Germinal center (tissue), 1 donor: ENCODE measurements around the gene TCF4.
A peak's percentile ranks its signal among the peaks of the same experiment; 100 is the strongest.
"Not testable (repeated sequence)": the region's sequence is repeated elsewhere in the genome, so short reads cannot be mapped to it uniquely, and the experiment has no call there.

ENCODE experiments used
- DNase-seq: peaks from one replicate; pipeline ENCODE4 v3.0.0; 2012; ENCODE audit warnings: mixed read lengths, low spot score

TCF4 gene

DNA sequence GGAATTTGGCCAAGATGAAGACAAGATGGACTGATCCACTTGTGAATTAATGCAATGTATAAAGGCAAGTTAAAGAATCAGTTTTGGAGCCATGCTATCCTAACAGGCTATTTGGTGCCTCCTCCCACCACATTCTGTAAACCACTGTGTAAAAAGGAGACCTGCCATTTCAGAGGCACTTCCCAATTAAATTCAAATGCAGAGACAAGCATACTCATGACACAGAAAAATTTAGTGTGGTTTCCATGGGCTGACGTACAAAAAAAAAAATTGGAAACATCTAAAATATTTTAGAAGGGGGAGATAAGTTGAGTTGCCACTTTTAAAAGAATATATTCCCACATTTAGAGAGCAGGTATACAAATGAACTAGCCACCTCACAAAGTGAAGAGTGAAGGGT is 112.1 kb downstream of the TCF4 start:
- no peak for DNase-seq

DNA sequence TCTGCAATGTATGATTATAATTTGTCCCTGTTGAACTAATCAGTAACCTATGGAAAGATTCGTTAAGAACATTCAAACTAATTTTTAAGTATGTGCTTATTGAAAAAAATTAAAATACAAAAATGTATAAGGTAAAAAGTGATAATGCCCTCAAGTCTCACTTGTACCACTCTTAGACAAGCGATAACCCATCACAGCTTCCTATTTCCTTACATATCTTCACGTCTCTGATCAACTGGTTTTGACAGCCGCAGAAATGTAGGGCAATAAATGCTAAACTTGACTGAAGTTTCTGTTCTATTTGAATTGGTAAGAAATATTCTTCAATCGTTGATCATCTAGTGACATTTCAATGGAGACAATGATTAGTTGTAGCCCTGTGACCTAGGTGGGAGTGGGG is 112.5 kb downstream of the TCF4 start:
- no peak for DNase-seq

DNA sequence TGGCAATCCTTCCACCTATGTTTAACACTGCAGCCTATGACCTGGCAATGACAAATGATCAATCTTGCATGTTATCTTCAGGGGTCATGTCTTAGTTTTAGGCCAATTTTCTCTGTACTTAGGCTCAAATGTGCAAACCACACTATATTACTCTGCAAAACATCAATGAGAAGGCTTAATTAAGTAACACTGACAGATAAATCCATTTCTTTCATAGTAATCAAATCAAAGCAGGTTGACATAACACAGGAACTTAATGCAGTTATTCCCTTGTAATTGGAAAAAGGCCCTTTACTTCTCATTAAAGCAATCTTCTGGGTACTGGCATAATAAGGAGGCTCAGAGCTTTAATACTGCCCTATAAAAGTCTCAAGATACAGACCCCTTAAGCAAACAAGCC is 114.4 kb downstream of the TCF4 start:
- DNase-seq, result no peak

DNA sequence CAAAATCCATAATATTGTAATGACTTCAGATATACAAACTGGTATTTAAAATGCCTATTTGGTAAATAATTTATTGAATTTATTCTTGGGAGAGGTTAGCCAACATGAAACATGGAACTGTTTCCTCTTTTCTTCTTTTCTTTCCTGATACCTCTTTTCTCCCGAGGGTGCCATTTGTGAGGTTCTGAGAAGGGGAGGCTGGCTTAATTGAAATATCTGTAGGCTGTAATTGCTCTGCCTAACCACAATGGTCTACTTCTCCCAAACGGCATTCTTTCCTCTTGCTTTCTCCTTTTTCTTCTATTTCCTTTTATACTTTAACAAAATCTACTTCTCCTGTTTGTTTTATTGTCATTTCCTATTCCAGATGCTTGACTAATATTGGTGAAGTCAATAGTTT is 114.9 kb downstream of the TCF4 start:
- DNase-seq, result no peak

DNA sequence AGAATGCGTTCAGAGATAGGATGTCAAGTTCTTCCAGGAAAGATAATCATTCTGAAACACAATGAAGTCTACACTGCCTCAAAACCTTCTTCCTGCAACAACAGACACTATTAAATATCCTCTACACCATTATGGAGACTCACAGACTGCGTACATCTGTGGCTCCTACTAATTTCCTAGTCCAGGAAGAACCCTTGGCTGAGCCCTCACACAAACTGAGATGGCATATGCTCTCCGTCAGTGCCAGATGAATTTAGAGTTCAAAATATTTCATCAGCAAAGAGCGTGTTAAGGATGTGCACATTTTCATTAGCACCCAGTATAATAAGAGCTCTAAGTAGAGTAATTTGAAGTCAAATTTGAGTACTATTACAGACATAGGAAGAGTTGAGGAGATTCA is 117.2 kb downstream of the TCF4 start:
- no peak for DNase-seq

DNA sequence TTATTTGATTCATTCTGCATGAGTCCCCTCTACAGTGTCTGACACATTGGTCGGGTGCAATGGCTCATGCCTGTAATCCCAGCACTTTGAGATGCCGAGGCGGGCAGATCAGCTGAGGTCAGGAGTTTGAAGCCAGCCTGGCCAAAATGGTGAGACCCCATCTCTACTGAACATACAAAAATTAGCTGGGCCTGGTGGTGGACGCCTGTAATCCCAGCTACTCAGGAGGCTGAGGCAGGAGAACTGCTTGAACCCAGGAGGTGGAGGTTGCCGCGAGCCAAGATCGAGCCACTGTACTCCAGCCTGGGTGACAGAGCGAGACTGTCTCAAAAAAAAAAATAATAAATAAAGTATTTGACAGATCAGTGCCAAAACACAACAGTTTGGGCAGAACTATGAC is 118.9 kb downstream of the TCF4 start:
- DNase-seq, result not testable (repeated sequence)

DNA sequence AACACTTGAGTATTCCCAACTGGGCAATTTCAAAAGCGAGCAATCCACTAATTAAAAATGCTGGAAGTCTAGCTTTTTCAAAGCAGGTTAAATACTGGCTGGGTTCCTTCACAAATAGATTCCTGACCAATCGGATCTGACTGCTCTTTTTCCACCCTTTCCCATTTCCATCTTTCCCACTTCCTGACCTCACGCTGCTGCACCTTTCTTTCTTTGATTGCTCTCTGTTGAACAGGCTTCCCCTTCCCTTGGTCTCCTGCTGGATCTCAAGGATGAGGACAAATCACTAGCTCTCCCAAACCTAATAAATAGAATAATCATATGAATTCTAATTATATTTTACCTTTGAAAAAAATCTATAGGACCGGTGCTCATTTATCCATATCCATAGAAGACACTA is 121.2 kb downstream of the TCF4 start:
- DNase-seq, result no peak

DNA sequence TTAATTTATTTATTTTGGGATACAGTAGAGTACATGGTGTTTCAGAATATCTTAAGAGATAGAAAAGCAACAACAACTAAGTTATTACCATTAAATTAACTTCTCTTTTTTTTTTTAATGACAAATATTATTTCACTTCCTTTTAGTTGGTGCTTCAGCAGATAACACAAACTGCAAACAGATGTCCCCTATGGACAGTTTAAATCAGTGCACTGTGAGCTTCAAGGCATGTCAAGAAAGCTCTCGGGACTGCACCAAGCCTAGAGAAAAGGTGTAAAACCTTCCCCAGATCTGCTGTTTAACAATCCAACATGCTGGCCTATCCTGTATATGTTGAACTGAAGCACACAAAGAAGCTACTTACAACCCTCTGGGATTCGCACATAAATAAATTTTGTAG is 122.7 kb downstream of the TCF4 start:
- DNase-seq, result peak; percentile 53

DNA sequence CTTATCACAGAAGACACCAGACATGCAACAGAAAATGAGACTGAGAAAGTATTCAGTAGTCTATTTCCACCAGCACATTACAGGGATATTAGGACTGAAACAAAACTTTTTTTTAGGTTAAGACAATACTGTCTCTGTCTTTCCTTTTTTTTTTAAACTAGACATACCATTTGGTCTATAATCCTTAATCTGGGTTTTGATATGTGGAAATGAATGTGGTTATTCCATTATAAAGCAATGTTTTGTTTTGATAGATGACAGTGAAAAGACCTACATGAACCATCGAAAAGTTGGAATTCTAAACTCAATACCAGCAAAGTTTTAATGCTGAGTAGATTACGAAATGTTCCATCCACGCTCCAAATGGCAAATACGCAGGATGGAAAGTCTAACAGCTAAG is 123.4 kb downstream of the TCF4 start:
- no peak for DNase-seq

DNA sequence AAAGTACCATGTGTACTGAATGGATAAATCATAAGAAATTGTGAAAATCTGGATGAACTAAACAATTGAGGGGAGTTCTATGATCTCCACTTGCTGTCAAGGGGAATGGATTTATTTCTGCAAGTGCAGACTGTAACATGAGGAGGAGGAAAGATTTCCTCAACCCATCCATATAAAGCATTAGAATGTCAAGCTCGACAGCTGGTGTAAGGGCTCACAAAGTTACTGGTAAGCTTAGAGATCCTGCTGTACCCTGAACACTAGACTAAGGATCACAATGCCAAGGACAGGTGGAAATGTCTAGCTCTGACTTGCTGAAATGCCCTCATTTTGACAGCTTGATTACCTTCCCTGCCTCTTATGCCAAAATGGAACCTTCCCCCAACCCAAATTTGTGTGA is 125.3 kb downstream of the TCF4 start:
- no peak for DNase-seq

DNA sequence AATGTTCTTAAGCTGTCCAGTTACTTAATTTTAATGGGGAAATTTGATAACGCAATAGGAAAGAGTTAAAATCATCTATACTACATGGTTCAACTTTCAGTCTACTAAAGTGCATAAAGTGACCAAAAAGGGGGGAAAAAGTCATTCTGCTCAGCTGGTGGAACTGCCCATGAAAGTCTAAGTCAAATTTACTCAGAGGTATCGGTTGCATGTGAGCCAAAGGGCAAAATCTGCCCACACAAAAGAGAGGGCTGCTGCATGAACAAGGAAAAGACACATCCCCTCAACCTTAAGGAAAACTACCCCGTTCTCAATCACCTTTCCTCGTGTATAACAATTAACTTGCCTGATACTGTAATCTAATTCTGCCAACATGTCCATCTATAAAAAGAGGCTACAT is 126.1 kb downstream of the TCF4 start:
- DNase-seq, result no peak

DNA sequence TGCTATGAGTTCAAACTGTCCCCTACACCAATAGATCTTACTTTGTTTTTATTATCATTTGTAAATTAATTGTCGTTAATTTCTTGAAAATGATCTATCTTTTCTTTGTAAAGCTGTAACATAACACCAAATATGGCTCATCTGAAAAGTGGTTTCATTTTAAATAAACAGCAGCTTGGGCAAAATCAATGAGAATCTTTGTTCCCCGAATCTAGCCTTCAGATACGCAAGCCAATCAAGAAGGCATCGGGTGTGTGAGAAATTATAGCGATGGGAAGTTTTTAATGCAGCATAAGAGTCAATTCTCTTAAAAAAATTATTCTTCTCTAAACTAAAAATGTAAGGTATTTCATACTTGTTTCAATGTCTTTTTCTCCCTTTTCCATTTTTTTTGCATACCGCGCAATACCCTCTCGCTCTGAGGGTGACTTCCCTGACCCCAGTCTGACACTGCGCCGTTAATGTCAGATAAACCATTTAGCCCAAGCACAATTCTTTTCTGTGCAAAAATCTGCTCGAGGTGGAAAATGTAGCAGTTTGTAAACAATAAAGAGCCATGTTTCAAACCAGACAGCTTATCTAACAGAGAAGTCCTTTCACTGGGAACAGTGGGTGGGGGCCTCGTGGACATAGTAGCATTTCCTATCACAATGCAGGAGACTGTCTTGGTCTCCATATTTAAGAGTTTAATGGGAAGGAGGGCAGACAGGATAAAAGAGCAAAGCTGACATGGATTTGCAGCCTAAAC is 129.4 kb downstream of the TCF4 start:
- no peak for DNase-seq

DNA sequence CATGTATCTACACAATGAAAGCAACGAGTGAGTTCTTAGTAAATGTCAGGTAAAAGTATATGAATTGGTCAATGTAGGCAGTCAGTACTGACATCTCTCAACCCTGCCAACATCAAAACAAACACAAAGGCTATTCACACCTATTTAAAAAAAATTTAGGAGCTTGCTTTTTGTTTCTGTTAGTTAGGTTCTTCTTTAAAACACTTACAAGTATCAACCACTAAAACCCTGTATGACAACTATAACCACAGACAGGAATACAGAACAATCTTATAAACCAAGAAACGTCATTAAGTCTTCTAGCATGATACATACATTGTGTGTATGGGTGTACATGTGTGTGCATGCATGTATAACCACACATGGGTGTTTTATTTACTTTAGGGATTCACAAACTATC is 131.0 kb downstream of the TCF4 start:
- DNase-seq, result no peak

DNA sequence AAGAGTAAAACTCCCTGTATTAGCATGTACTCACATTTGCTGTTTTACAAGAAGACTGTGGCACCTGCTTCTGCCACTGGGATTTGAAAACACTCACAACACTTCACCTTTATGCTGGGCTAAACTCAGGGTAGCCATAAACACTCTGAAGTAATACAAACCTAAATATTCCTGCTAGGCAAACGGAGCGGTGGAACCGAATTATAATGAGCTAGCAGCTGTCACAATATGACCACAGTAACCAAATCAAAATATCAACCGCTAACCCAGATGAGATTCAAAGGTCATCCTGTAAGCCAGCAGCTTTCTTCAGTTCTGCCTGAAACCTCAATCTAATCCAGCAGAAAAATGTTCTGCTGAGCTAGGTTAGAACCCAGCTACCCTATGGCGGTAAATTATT is 132.1 kb downstream of the TCF4 start:
- no peak for DNase-seq

DNA sequence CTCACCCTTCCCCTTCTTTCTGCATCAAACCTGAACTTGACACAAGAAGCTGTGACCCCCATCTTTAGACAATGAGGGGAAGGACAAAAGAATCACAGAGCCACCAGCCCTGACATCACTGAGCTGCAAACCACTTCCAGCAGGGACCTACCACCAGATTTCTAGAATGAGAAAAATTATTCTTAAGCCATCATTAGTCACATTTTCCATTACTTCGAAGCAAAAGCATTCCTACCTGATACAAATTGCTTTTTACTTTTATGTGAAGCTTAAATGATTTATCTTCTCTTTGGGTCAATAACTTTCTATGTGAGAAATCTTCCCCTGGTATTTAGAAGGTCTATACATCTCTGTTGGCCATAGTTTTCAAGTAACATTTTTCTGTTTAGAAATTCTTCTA is 134.8 kb downstream of the TCF4 start:
- no peak for DNase-seq

DNA sequence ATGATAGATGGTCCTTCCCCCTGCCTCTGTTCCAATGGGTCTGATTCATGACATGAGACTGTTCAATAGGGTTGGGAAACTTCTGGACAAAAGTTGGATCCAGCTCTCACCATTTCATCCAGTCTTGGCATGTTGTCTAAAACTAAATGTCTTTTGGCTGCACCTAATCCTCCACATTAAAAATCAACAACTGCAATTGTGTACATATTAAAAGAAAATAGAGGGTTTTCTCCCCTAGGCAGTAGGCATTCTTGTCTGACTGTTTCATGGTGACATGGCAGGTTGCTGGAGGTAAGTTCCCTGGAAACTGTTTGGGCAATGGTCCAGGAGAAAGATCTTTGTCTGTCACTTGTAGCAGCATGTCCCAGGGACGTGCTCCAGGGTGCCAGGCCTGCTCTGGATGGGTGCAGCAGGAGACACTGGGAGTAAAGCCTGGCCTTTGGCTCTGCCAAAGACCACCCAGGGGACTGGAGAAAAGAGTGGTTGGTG is 135.8 kb downstream of the TCF4 start:
- DNase-seq, result no peak

DNA sequence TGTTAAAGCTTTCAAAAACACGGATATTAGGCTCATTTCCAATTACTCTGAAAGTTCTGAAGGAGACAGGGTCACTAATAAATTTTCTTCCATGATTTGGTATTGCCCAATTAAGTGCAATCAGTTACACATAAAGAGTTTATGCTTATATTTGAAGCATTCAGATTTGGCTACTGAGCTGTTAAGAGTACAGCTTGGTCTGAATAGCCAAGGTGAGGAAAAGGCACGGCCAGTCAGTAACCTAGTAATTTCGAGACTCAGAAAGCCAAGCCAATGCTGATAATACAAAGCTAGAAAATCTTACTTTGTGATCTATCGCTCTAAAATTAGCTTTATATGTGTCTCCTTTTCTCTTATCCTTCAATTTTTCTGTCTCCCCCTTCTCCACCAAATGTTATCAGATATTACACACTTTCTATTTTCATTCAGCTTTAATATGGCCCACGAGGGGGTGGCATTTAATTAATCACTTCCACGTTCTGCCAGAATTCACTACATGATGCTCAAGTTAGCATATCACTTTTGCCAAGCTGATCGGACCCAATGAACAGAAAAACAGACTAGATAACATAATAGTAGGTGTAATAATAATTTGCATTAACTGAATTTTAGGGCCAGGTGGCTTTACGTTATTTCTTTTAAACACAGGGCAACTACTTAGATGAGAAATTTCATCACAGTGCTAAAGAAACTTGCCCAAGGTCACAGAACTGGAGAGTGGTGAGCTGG is 138.4 kb downstream of the TCF4 start:
- DNase-seq, result no peak

DNA sequence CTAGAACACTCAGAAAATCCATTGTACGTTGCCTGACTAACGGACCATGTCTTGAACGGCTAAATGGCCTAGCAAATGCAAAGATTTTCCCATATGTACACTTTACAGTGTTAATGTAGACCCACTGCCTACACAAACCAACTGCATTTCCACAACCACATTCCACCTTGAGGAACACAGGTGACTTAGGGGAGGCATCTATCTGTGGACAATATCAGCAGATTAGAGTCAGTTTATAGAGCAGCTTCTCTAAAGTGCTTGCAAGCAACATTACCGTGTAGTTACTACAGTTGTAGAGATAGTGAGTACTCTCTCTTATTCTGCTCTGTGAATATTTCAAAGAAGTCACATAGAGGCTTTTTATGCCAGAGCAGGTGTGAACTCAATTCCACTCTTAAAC is 139.6 kb downstream of the TCF4 start:
- DNase-seq, result no peak

DNA sequence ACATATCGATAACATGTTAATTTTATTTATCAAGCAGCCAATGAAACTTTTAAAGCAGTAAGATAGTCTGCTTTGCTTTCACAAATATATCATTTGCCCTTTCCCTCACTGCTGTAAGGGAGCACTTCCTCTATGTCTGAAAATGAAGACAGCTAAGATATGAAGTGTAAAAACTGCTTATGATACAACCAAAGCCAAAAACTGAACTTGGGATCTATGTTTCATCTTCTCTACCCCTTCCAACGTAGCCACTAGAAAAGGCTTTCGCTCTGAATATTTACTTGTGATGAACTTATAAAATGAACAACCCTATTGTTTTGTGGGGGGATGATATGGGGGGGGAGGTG is 140.3 kb downstream of the TCF4 start:
- no peak for DNase-seq

DNA sequence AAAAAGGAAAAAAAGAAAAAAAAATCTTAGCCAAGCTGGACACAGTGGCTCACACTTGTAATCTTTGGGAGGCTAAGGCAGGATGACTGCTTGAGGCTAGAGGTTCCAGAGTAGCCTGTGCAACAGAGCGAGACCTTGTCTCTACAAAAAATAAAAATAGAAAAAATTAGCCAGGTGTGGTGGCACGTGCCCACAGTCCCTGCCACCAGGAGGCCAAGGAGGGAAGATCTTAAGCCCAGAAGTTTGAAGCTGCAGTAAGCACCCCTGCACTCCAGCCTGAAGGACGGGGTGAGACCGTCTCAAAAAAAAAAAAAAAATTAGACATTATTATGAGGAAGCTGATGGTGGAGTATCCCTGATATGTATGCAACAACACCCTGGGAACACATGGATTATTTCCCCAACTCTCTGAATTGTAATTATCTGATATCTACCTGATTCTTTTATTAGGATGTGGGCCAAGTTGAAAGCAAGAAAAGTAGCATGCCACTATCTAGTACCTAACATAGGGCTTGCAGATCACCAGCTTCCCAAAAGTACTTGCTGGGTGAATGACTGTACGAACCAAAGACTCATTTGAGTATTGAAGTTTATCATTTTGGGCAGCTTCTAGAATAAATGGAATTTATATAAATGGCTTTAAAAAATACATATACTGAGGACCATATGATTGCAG is 140.9 kb downstream of the TCF4 start:
- DNase-seq, result no peak

DNA sequence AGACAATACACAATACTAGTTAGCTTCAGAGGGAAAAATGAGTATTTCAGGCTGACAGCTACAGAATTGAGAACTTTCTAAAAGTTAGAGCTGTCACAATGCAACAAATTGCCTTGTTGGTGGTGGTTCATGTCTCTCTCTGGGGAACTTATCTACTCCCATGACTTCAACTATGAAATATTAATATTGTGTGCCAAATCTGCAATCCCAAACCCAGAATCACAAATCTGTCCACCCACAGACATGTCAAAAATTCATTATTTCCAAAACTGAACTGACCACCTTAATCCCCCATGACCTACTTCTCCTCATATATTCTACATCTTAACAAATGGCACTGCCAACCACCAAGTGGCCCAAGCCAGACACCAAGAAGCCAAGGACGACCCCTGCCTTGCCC is 143.5 kb downstream of the TCF4 start:
- no peak for DNase-seq

DNA sequence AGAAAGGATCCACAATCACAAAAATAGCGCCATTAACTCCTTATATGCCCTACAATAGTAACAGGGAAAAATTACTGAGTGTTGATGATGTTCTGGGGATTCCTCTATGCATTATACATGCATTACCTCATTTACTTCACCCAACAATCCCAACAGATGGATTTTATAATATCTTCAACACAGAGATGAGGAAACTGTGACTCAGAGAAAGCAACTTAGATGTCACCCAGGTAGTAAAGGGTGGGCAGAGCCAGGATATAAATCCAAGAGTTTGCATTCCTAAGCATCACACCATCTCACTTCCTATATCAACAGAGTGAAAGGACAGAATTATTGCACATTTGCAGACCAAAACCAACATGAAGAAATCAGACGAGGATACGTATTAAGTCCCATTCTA is 144.2 kb downstream of the TCF4 start:
- DNase-seq, result no peak

DNA sequence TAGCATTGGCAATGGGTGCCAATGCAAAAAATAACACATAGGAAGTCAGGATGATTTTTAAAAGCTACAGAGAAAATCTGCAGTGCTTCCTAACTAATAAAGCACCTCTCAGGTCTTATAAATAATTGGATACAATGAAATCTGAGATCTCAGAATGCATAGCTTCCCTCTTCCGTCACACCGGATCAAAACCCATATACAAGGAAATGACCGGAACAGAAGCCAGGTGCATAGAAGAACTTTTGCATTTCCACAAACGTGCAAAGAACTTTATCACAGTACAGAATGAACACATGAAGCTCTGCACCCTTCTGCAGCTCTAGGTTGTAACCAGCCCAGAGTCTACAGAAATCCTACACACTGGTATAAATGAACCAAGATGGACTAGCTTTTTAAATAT is 145.4 kb downstream of the TCF4 start:
- no peak for DNase-seq
